B cell (primary cell): ENCODE results near the gene ZEB1. TPM values are rescaled to one million over a fixed set of nuclear protein-coding genes. Genes with fewer than 3 reads are reported as not detected.
A peak's percentile ranks its signal among the peaks of the same experiment; 100 is the strongest.
"Not testable (repeated sequence)": the region's sequence is repeated elsewhere in the genome, so short reads cannot be mapped to it uniquely, and the experiment has no call there.

Experiments used
- ATAC-seq: fragments of 200-7000 bp; cut with Tn5 transposase; one replicate; pipeline ENCODE4 v1.10.0; 2021; ENCODE audit warnings: low read depth, mild to moderate bottlenecking, moderate number of reproducible peaks, moderate library complexity
- CTCF ChIA-PET: fragments of 350-600 bp; sonication (Branson Sonifier 250); formaldehyde crosslinking; loops from one replicate; lab custom pipeline; 2021; ENCODE audit warnings: antibody characterized with exemption, inconsistent platforms; lab: Charles Lee
- POLR2A ChIA-PET: fragments of 350-600 bp; sonication (Branson Sonifier 250); formaldehyde crosslinking; loops from one replicate; lab custom pipeline; 2021; ENCODE audit warnings: antibody characterized with exemption; lab: Charles Lee
- DNase-seq: peaks from one replicate; pipeline ENCODE4 v3.0.0; 2013
- H2AFZ ChIP-seq: 2 replicates; pipeline ENCODE4 v1.6.1; 2012; ENCODE audit warnings: mild to moderate bottlenecking, low read depth, low read length; ENCODE audit not compliant: insufficient read depth, poor library complexity, severe bottlenecking
- H3K27ac ChIP-seq, 2 donors: 1 replicate in 1 of 2; 2 replicates in 1 of 2; pipeline ENCODE4 v1.5.1; 2012 to 2013; ENCODE audit warnings: low read length in 2 of 2, mild to moderate bottlenecking in 2 of 2, moderate library complexity in 1 of 2
- H3K27me3 ChIP-seq, 4 experiments: fragments of 200-600 bp in 1 of 4; sonication (generic) in 1 of 4; replicated peaks in 1 of 4; 1 replicate in 2 of 4; 2 replicates in 2 of 4; pipeline versions ENCODE4 v1.6.1 to v1.7.0; 2013 to 2016; ENCODE audit warnings: low read length in 3 of 4, mild to moderate bottlenecking in 2 of 4, mixed read lengths in 1 of 4, moderate library complexity in 1 of 4; ENCODE audit not compliant: insufficient read depth in 4 of 4, control insufficient read depth in 3 of 4; ENCODE audit errors: control extremely low read depth in 1 of 4
- H3K36me3 ChIP-seq, 2 experiments: replicated peaks in 1 of 2; 1 replicate in 1 of 2; 2 replicates in 1 of 2; pipeline versions ENCODE4 v1.6.1 to v1.7.1; 2013; ENCODE audit warnings: low read length in 1 of 2; ENCODE audit not compliant: insufficient read depth in 2 of 2, control insufficient read depth in 1 of 2; ENCODE audit errors: control extremely low read depth in 1 of 2, extremely low read depth in 1 of 2
- H3K4me1 ChIP-seq, 2 donors: fragments of 200-600 bp in 1 of 2; sonication (generic) in 1 of 2; 1 replicate in 1 of 2; 2 replicates in 1 of 2; pipeline versions ENCODE4 v1.5.1 to v1.6.1; 2013 to 2017; ENCODE audit warnings: low read length in 2 of 2; ENCODE audit not compliant: control insufficient read depth in 2 of 2, insufficient read depth in 2 of 2
- H3K4me2 ChIP-seq: replicated peaks from 2 replicates; pipeline ENCODE3; 2012; ENCODE audit warnings: mild to moderate bottlenecking, low read depth, low read length; ENCODE audit not compliant: poor library complexity, severe bottlenecking
- H3K4me3 ChIP-seq, 5 experiments: fragments of 200-600 bp in 1 of 5; sonication (generic) in 1 of 5; 1 replicate in 3 of 5; 2 replicates in 2 of 5; pipeline versions ENCODE4 v1.5.1 to v1.7.0; 2011 to 2016; ENCODE audit warnings: low read length in 4 of 5, mild to moderate bottlenecking in 4 of 5, low read depth in 2 of 5, control low read depth in 1 of 5, moderate library complexity in 1 of 5; ENCODE audit not compliant: insufficient read depth in 1 of 5; ENCODE audit errors: control extremely low read depth in 1 of 5, extremely low read depth in 1 of 5
- H3K79me2 ChIP-seq: fragments of 200-600 bp; sonication (generic); one replicate; pipeline ENCODE4 v1.6.0; 2016; ENCODE audit warnings: low read length; ENCODE audit not compliant: control insufficient read depth, insufficient read depth
- H3K9ac ChIP-seq: fragments of 200-600 bp; sonication (generic); 2 replicates; pipeline ENCODE4 v1.6.1; 2017; ENCODE audit warnings: mild to moderate bottlenecking, low read length, moderate library complexity
- H3K9me3 ChIP-seq, 3 donors: one replicate each; pipeline versions ENCODE4 v1.6.1 to v1.7.1; 2013; ENCODE audit warnings: low read length in 2 of 3; ENCODE audit not compliant: control insufficient read depth in 2 of 3, insufficient read depth in 1 of 3; ENCODE audit errors: control extremely low read depth in 1 of 3
- H4K20me1 ChIP-seq: 2 replicates; pipeline ENCODE4 v1.6.0; 2012; ENCODE audit warnings: mild to moderate bottlenecking, low read length; ENCODE audit not compliant: insufficient read depth, control insufficient read depth, poor library complexity, severe bottlenecking
- H3K27ac Mint-ChIP-seq: one replicate; pipeline ENCODE4 v1.8.0; 2021; ENCODE audit warnings: mixed read lengths
- H3K27me3 Mint-ChIP-seq: one replicate; pipeline ENCODE4 v1.8.0; 2021; ENCODE audit warnings: mixed read lengths
- H3K4me1 Mint-ChIP-seq: one replicate; pipeline ENCODE4 v1.8.0; 2021; ENCODE audit warnings: mixed read lengths
- H3K4me3 Mint-ChIP-seq: one replicate; pipeline ENCODE4 v1.8.0; 2021; ENCODE audit warnings: mixed read lengths
- H3K9me3 Mint-ChIP-seq: one replicate; pipeline ENCODE4 v1.8.0; 2022; ENCODE audit warnings: mixed read lengths; ENCODE audit not compliant: insufficient read depth
- EZH2 ChIP-seq: IDR thresholded peaks from 2 replicates; pipeline ENCODE4 v1.6.1; 2012; ENCODE audit warnings: borderline replicate concordance, low read depth, mild to moderate bottlenecking, moderate library complexity, low read length; ENCODE audit not compliant: insufficient read depth, poor library complexity, severe bottlenecking
- WGBS: methylation state at CpG from one replicate; pipeline ENCODE4 v1.1.5; 2013; ENCODE audit warnings: missing lambda C conversion rate; ENCODE audit not compliant: insufficient coverage; 5-methylcytosine and 5-hydroxymethylcytosine counted together
- intact Hi-C: fragments of 100-400 bp; cut with micrococcal nuclease; formaldehyde crosslinking; loops from one replicate; pipeline ENCODE4 v1.10.0; 2022
- polyA plus RNA-seq: library from polyadenylated mRNA; depleted of rRNA; stranded (reverse); fragments of >200 nt; gene quantifications from 2 replicates; pipeline ENCODE4 v1.2.3, GENCODE V29; 2012
- total RNA-seq, 2 donors: library from RNA; stranded (reverse); fragments of 120-200 nt in 1 of 2; gene quantifications; 1 replicate in 1 of 2; 2 replicates in 1 of 2; pipeline versions ENCODE4 v1.2.3 to v1.2.4, GENCODE V29; 2013 to 2022
- TF ChIP-seq, protein P1 (sequence below): fragments of 200-600 bp; IDR thresholded peaks from one replicate; pipeline ENCODE4 v1.8.0; 2022; ENCODE audit warnings: antibody characterized with exemption, mild to moderate bottlenecking

ZEB1 gene
- total and polyA plus RNA-seq, 2 donors (not counting 1 experiment from before 2014, with no cell fraction given) = 11.2 to 96.7 TPM

DNA sequence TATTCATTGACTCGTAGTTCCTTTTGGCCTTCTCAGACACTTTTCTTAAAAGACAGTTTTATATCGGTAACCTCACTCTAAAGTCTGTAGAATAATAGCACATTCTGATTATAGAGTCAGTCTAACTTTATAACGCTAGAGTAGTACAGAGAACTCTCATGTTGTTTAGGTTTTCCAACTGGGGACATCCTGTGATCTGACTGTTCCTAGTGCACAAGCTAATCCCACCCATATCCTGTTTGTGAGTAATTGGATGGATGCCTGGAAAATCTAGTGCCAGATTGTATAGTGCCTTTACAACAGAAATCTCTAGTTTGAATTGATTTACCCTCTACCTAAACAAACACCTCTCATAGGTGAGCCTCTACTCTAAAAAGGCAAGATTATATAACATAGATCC is 107.4 kb downstream of the ZEB1 start:
- no peak overlapping the region for H3K27ac Mint-ChIP-seq
- no peaks in the 10 kb centered on the region for H3K27me3 ChIP-seq
- no peak overlapping the region for H2AFZ ChIP-seq
- H3K9me3 Mint-ChIP-seq = peaks cover 7% of the 10 kb centered on the region
- H3K4me1 ChIP-seq = peaks cover 8 to 20% of the 10 kb centered on the region in 2 donors
- H3K4me3 Mint-ChIP-seq = peak overlapping the region; percentile 54
- no peaks in the 10 kb centered on the region for H3K27me3 Mint-ChIP-seq
- ChIA-PET POLR2A (no interaction called here), CTCF (interaction anchor here (1.0 kb wide), 1 partner anchor 739 kb away, joined by 4 read pairs; no protein-coding TSS in a partner anchor)
- H3K9me3 ChIP-seq = peaks cover 0 to 4% (median 3%) of the 10 kb centered on the region in 3 donors
- peaks cover 82% of the 10 kb centered on the region for H3K79me2 ChIP-seq
- WGBS = no CpG with 5 or more reads among the region's 3 CpGs
- intact Hi-C loops = no loop called here
- H3K9ac ChIP-seq = peak overlapping the region; percentile 34
- H3K4me1 Mint-ChIP-seq = peaks cover 61% of the 10 kb centered on the region
- DNase-seq = no peak
- TF ChIP-seq, protein P1, sequence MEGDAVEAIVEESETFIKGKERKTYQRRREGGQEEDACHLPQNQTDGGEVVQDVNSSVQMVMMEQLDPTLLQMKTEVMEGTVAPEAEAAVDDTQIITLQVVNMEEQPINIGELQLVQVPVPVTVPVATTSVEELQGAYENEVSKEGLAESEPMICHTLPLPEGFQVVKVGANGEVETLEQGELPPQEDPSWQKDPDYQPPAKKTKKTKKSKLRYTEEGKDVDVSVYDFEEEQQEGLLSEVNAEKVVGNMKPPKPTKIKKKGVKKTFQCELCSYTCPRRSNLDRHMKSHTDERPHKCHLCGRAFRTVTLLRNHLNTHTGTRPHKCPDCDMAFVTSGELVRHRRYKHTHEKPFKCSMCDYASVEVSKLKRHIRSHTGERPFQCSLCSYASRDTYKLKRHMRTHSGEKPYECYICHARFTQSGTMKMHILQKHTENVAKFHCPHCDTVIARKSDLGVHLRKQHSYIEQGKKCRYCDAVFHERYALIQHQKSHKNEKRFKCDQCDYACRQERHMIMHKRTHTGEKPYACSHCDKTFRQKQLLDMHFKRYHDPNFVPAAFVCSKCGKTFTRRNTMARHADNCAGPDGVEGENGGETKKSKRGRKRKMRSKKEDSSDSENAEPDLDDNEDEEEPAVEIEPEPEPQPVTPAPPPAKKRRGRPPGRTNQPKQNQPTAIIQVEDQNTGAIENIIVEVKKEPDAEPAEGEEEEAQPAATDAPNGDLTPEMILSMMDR = no peak
- TF ChIP-seq EZH2 = no peak
- H3K36me3 ChIP-seq = no peaks in the 10 kb centered on the region
- peaks cover 14% of the 10 kb centered on the region for H4K20me1 ChIP-seq
- ATAC-seq = no peak
- peak overlapping the region in 1 of 2 donors; percentile 57 for H3K27ac ChIP-seq
- peak overlapping the region in 1 of 5 experiments; percentile 33 for H3K4me3 ChIP-seq
- peak overlapping the region; percentile 56 for H3K4me2 ChIP-seq

DNA sequence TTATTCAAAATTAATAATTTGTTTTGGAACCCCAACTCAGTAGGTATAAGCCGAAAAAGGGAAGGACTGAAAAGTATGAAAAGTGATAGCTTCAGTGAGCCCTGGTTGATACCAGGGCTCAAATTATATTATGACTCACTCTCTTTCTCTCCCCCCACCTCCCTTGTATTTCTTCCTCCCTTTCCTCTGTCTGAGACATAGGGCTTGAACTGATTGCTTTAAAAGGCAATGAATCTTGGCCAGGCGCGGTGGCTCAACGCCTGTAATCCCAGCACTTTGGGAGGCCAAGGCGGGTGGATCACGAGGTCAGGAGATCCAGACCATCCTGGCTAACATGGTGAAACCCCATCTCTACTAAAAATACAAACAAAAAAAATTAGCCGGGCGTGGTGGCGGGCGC is 108.3 kb downstream of the ZEB1 start:
- ATAC-seq, POLR2A ChIA-PET, intact Hi-C loops, H3K27me3 ChIP-seq, H3K9ac ChIP-seq, H3K27ac Mint-ChIP-seq, H3K27ac ChIP-seq, H3K4me3 Mint-ChIP-seq, H3K4me2 ChIP-seq, CTCF ChIA-PET, DNase-seq, H3K36me3 ChIP-seq, H2AFZ ChIP-seq, H4K20me1 ChIP-seq, H3K9me3 ChIP-seq, H3K4me3 ChIP-seq, H3K9me3 Mint-ChIP-seq, H3K27me3 Mint-ChIP-seq: not testable (repeated sequence)
- Histone ChIP-seq H3K79me2 (peaks cover 73% of the 10 kb centered on the region), H3K4me1 (peaks cover 7 to 20% of the 10 kb centered on the region in 2 donors)
- H3K4me1 Mint-ChIP-seq = peaks cover 52% of the 10 kb centered on the region
- no CpG with 5 or more reads among the region's 10 CpGs for WGBS

DNA sequence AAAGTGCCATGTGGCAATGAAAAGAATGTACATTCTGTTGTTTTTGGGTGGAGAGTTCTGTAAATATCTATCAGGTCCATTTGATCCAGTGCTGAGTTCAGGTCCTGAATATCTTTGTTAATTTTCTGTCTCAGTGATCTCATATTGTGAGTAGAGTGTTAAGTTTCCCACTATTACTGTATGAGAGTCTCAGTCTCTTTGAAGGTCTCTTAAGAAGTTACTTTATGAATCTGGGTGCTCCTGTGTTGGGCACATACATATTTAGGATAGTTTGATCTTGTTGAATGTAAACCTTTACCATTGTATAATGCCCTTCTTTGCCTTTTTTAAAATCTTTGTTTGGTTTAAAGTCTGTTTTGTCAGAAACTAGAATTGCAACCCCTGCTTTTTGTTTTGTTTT is 109.5 kb downstream of the ZEB1 start:
- H3K27ac Mint-ChIP-seq, H3K27ac ChIP-seq, POLR2A ChIA-PET, ATAC-seq, H3K9me3 ChIP-seq, intact Hi-C loops, CTCF ChIA-PET, H3K9me3 Mint-ChIP-seq, H3K27me3 ChIP-seq, H4K20me1 ChIP-seq, H3K4me3 Mint-ChIP-seq, DNase-seq, H3K36me3 ChIP-seq, H3K4me3 ChIP-seq, H3K4me2 ChIP-seq, H3K9ac ChIP-seq, H3K27me3 Mint-ChIP-seq, H2AFZ ChIP-seq: not testable (repeated sequence)
- H3K4me1 ChIP-seq = peaks cover 7 to 20% of the 10 kb centered on the region in 2 donors
- H3K79me2 ChIP-seq = peaks cover 72% of the 10 kb centered on the region
- H3K4me1 Mint-ChIP-seq = peaks cover 43% of the 10 kb centered on the region
